SK-N-SH treated with all-trans-retinoic acid at 6 μM for 48 hours (cell line): ENCODE results near the gene KDELR3.

Experiments
- ESRRG ChIP-seq: fragments of 250-450 bp; sonication (Bioruptor Pico); IDR thresholded peaks from 2 replicates; pipeline ENCODE4 v1.6.1; 2021; ENCODE audit warnings: mild to moderate bottlenecking
- ISL1 ChIP-seq: fragments of 250-450 bp; sonication (Bioruptor Pico); IDR thresholded peaks from 2 replicates; pipeline ENCODE4 v2.1.2; 2022; ENCODE audit warnings: mild to moderate bottlenecking, moderate library complexity
- TOX ChIP-seq: fragments of 250-450 bp; sonication (Bioruptor Pico); IDR thresholded peaks from 2 replicates; pipeline ENCODE4 v1.8.0; 2021; ENCODE audit warnings: mild to moderate bottlenecking, moderate library complexity, borderline replicate concordance
- ZC3H10 ChIP-seq: fragments of 250-450 bp; sonication (Bioruptor Pico); IDR thresholded peaks from 2 replicates; pipeline ENCODE4 v1.5.1; 2021; ENCODE audit warnings: mild to moderate bottlenecking, moderate library complexity
- ZFP30 ChIP-seq: fragments of 450-650 bp; formaldehyde crosslinking; IDR thresholded peaks from 2 replicates; pipeline ENCODE4 v1.5.0; 2022; ENCODE audit warnings: mild to moderate bottlenecking, moderate library complexity

GRCh38 chr22:38501797-38502672 is 34.1 kb downstream of the KDELR3 start:
- no peak for TF ChIP-seq ESRRG (CRISPR knock-in tag)
- TF ChIP-seq ZFP30: no peak
- TF ChIP-seq TOX (CRISPR knock-in tag): no peak
- TF ChIP-seq ISL1: no peak
- no peak for TF ChIP-seq ZC3H10 (CRISPR knock-in tag)
